GM23248 (cell line): Measurements from ENCODE around the gene NFATC2.

Experiments used
- EZH2 ChIP-seq: fragments of 200-600 bp; sonication (generic); IDR thresholded peaks from 2 replicates; pipeline ENCODE4 v1.6.1; 2018; ENCODE audit warnings: antibody characterized with exemption, mild to moderate bottlenecking; ENCODE audit not compliant: insufficient read depth, poor library complexity, severe bottlenecking
- EZH2phosphoT487 ChIP-seq: fragments of 200-600 bp; sonication (generic); IDR thresholded peaks from 2 replicates; pipeline ENCODE4 v1.6.1; 2018; ENCODE audit warnings: antibody characterized with exemption, moderate library complexity, mild to moderate bottlenecking, low read depth; ENCODE audit not compliant: insufficient read depth

DNA sequence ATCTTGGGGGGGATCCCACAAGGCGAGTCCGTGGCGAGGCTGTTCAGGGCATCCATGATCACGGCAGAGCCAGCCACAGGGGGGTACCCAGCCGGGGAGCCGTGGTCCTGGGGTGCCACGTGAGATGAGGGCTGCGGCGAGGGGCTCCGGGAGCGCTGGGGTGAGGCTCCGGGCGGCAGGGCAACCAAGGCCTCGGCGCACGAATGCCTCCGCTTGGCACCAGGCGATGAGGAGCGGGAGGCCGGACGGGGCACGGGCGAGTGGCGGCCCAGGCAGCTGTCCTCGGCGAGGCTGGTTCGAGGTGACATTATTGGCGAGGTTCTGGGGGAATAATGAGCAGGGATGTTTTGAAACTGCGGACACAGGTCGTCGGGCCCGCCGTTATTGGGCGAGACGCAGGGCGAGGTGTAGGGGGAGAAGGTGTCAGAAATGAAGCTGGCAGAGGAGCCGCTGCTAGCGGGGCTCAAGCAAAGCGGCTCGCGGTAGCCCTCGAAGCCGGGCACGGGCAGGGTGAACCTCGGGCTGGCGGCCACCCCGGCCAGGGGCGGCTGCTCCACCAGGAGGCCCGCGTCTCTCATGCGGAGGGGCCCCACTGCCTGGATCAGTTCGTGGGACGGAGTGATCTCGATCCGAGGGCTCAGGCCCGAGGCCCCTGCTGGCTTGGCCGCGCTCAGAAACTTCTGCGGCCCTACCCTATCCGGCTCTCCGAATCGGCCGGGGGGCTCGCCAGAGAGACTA is 19.1 kb downstream of the NFATC2 start:
- TF ChIP-seq EZH2phosphoT487 (no peak), EZH2 (no peak)
